Stimulated activated effector memory CD8-positive, alpha-beta T cell treated with anti-CD3 and anti-CD28 coated beads, Interleukin-12 subunit alpha, Interleukin-12 subunit beta, amount 100 ng/mL, for 72 hours (primary cell): ENCODE measurements around the gene CACNA2D3.

Experiments
- ATAC-seq: fragments of 150-1000 bp; cut with Tn5 transposase; 2 replicates; pipeline ENCODE4 v1.10.0; 2021
- DNase-seq, 2 donors: peaks; one replicate each; pipeline ENCODE4 v3.0.0; 2021 to 2022; ENCODE audit warnings: low spot score in 2 of 2
- H3K27ac Mint-ChIP-seq: one replicate; pipeline ENCODE4 v1.8.0; 2022; ENCODE audit warnings: mild to moderate bottlenecking, mixed read lengths
- H3K36me3 Mint-ChIP-seq: one replicate; pipeline ENCODE4 v1.8.0; 2022; ENCODE audit warnings: mild to moderate bottlenecking, mixed read lengths
- H3K4me1 Mint-ChIP-seq: one replicate; pipeline ENCODE4 v1.8.0; 2022; ENCODE audit warnings: mixed read lengths
- H3K4me3 Mint-ChIP-seq: one replicate; pipeline ENCODE4 v1.8.0; 2022; ENCODE audit warnings: mild to moderate bottlenecking, mixed read lengths
- H3K9me3 Mint-ChIP-seq: one replicate; pipeline ENCODE4 v1.8.0; 2022; ENCODE audit warnings: mixed read lengths

CACNA2D3 gene

GRCh38 chr3:54901906-54902685, 779.7 kb downstream of the CACNA2D3 start:
- Mint-ChIP-seq H3K4me1 (no peaks in the 10 kb centered on the region), H3K4me3 (no peak overlapping the region), H3K36me3 (no peaks in the 10 kb centered on the region), H3K9me3 (peaks cover 2% of the 10 kb centered on the region), H3K27ac (no peak overlapping the region)
- ATAC-seq: no peak
- DNase-seq: no peak

DNA sequence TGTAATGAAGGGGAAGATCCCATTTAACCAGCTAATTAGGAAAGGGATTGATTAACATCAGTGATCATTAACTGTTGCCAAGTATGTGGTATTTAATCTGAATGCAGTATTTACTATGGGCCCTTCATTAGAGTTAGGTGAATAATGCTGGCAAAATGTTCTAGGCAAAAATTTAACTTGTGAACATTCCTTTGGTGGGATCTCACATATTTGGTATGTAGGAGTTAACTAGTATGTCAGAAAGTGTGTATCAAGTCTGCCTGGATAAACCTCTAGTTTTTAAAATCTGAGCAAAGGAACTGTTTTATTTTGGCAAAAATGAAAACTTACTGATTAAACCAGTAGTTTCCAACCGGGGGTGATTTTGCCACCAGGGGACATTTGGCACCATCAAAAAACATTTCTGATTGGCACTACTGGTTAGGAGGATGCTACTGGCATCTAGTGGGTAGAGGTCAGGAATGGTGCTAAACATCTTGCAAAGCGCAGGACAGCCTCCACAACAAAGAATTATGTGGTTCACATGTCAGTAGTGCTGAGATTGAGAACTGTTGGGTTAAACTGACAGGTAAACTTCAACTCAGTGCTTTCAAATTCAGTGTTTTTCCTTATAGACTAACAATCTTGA, 783.0 kb downstream of the CACNA2D3 start:
- H3K27ac Mint-ChIP-seq: no peak overlapping the region
- DNase-seq (no peak), ATAC-seq (no peak)
- no peak overlapping the region for H3K4me3 Mint-ChIP-seq
- H3K36me3 Mint-ChIP-seq: no peaks in the 10 kb centered on the region
- H3K4me1 Mint-ChIP-seq: no peaks in the 10 kb centered on the region
- H3K9me3 Mint-ChIP-seq: peaks cover 2% of the 10 kb centered on the region

DNA sequence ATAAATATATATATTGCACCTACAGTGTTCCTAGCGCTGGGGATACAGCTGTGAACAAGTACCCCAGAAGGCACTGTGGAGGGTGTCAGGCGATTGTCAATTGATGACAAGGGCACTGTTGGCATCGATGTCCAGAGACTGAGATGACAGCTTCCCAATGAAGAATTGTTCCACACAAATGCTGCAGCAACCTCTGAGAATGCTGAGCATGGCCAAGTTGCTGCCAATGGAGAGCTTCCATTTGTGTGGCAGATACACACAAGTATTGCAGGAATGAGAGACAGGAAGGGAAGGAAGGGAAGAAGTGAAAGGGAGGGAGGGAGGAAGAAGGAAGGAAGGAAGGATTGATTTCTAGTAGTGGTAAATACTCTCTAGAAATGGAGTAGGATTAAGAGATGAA, 783.6 kb downstream of the CACNA2D3 start:
- Mint-ChIP-seq H3K4me1 (no peaks in the 10 kb centered on the region), H3K4me3 (no peak overlapping the region), H3K36me3 (no peaks in the 10 kb centered on the region), H3K9me3 (peaks cover 2% of the 10 kb centered on the region), H3K27ac (no peak overlapping the region)
- ATAC-seq (no peak), DNase-seq (no peak)

DNA sequence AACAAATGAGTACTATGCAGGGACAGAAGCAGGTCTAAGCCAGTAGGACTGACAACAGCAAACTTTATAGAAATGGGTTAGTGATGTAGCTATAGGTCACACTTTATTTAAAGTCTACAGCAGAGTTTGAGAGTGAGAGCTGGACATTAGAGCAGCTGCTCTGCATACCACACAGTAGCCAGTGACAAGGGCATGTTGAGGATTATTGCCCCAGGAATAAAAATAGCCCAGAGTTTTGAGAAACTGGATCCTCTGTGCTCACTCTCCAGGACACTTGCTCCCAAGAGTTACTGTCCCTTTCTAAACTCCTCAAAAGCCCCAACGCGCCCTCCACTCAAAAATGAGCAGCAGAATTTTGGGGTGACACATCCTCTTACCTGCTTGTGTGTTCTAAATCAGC, 784.4 kb downstream of the CACNA2D3 start:
- Mint-ChIP-seq H3K27ac (no peak overlapping the region), H3K4me3 (no peak overlapping the region), H3K4me1 (no peaks in the 10 kb centered on the region), H3K36me3 (no peaks in the 10 kb centered on the region), H3K9me3 (peaks cover 6% of the 10 kb centered on the region)
- no peak for DNase-seq
- ATAC-seq: no peak

- Mint-ChIP-seq H3K36me3 (no peaks in the 10 kb centered on the region), H3K27ac (no peak overlapping the region), H3K9me3 (peaks cover 11% of the 10 kb centered on the region), H3K4me3 (no peak overlapping the region), H3K4me1 (no peaks in the 10 kb centered on the region)
- ATAC-seq (no peak), DNase-seq (no peak)
Measured at GRCh38 chr3:54909191-54909590, 786.8 kb downstream of the CACNA2D3 start.

GRCh38 chr3:54914180-54914579, 791.8 kb downstream of the CACNA2D3 start:
- H3K4me1 Mint-ChIP-seq: no peaks in the 10 kb centered on the region
- no peaks in the 10 kb centered on the region for H3K36me3 Mint-ChIP-seq
- no peak overlapping the region for H3K27ac Mint-ChIP-seq
- ATAC-seq (no peak), DNase-seq (no peak)
- no peak overlapping the region for H3K4me3 Mint-ChIP-seq
- peaks cover 11% of the 10 kb centered on the region for H3K9me3 Mint-ChIP-seq

DNA sequence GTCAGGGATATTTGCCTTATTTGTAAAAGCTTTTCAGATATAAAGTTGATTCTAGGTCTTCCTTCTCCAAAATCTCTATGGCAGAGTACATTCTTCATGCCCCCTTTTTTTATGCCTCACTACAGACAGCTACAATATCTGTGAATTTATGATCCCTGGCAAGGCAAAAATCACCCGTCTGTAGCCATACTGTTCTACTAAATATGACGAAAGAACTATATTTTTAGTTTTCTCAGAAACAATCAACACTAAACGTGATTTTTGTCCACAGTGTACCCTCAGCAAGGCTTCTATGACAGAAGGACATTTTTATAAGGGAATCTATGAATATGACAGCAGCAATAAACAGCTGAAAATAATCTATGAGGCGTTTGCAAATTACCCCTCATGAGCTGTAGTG, 792.8 kb downstream of the CACNA2D3 start:
- no peaks in the 10 kb centered on the region for H3K4me1 Mint-ChIP-seq
- no peak for DNase-seq
- H3K36me3 Mint-ChIP-seq: no peaks in the 10 kb centered on the region
- ATAC-seq: no peak
- no peak overlapping the region for H3K27ac Mint-ChIP-seq
- H3K9me3 Mint-ChIP-seq: peaks cover 11% of the 10 kb centered on the region
- H3K4me3 Mint-ChIP-seq: no peak overlapping the region

- Mint-ChIP-seq H3K4me1 (no peaks in the 10 kb centered on the region), H3K4me3 (no peak overlapping the region), H3K36me3 (no peaks in the 10 kb centered on the region), H3K27ac (no peak overlapping the region), H3K9me3 (peaks cover 11% of the 10 kb centered on the region)
- ATAC-seq (no peak), DNase-seq (no peak)
Measured at GRCh38 chr3:54915976-54916375, 793.6 kb downstream of the CACNA2D3 start.

DNA sequence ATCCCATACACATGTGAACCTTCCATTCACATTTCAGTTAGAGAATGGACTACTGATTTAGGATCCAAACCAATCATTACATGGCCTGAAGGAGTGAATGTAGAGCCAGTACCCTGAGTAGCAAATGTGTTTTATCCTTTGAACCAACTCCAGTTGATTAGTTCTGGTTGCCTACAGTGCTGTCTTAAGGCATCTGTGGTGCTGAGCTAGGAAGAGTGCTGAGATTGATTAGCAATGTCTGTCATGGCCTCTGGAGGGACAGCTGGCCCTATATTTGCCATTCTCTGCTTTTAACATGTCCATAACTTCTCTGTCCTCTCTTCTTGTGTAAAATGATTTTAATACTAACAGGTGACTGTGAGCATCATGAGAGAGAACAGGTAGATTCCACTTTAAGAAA, 794.4 kb downstream of the CACNA2D3 start:
- H3K36me3 Mint-ChIP-seq: no peaks in the 10 kb centered on the region
- no peak overlapping the region for H3K4me3 Mint-ChIP-seq
- DNase-seq (no peak), ATAC-seq (no peak)
- no peaks in the 10 kb centered on the region for H3K4me1 Mint-ChIP-seq
- peaks cover 8% of the 10 kb centered on the region for H3K9me3 Mint-ChIP-seq
- H3K27ac Mint-ChIP-seq: no peak overlapping the region

- Mint-ChIP-seq H3K9me3 (peaks cover 8% of the 10 kb centered on the region), H3K4me1 (no peaks in the 10 kb centered on the region), H3K36me3 (no peaks in the 10 kb centered on the region), H3K4me3 (no peak overlapping the region), H3K27ac (no peak overlapping the region)
- no peak for DNase-seq
- ATAC-seq: no peak
Measured at GRCh38 chr3:54917174-54917573, 794.8 kb downstream of the CACNA2D3 start.

- no peak for DNase-seq
- H3K36me3 Mint-ChIP-seq: no peaks in the 10 kb centered on the region
Measured at GRCh38 chr3:54917862-54918261, 795.5 kb downstream of the CACNA2D3 start.

GRCh38 chr3:54918516-54918915, 796.2 kb downstream of the CACNA2D3 start:
- peaks cover 10% of the 10 kb centered on the region for H3K9me3 Mint-ChIP-seq
- no peaks in the 10 kb centered on the region for H3K36me3 Mint-ChIP-seq
- ATAC-seq: no peak
- H3K4me1 Mint-ChIP-seq: no peaks in the 10 kb centered on the region
- no peak for DNase-seq
- no peak overlapping the region for H3K4me3 Mint-ChIP-seq
- H3K27ac Mint-ChIP-seq: no peak overlapping the region

More at GRCh38 chr3:54917862-54918261, 795.5 kb downstream of the CACNA2D3 start:
- no peak overlapping the region for H3K27ac Mint-ChIP-seq
- no peak overlapping the region for H3K4me3 Mint-ChIP-seq
- no peaks in the 10 kb centered on the region for H3K4me1 Mint-ChIP-seq
- no peak for ATAC-seq
- H3K9me3 Mint-ChIP-seq: peaks cover 7% of the 10 kb centered on the region

DNA sequence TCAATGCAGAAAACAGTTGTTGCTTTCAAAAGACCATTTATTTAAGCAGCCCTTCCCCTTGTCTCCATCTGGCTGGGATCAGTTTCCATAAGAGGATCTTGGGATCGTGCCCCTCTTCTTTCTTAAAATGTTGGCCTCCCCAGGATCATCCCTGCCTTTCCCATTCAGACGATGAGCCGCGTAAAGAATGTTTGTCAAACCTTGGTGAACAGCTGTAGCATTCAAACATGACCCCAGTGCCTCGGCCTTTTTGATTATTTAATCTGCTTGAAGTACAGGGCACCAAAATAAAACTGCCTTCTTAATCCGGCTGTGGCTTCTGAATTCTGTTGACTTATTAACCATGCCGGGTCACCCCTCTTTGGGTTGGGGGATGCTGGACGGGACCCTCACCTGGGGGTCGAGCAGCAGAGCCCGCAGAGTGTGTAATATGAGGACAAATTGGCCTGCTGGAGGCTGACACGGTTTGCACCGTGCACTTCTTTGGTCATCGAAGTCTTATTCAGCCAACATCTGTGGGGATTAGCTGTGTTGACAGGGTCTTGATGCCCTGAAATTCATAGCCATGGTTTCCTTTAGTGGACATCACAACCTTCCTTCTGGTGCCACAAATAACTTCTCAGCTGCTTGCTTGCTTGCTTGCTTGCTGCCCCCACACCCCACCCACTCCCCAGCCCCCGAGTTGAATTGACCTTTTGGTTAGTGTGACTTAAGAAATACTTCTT, 805.9 kb downstream of the CACNA2D3 start, which contains the start of gene LRTM1:
LRTM1 (minus strand) TSS at position 14 of the 725 bp plus-strand sequence. CDS start 148 bp downstream, outside the sequence.
- no peak for DNase-seq
- Mint-ChIP-seq H3K4me3 (no peak within 1 kb of the TSS), H3K27ac (no peak within 1 kb of the TSS), H3K4me1 (no peaks in the 10 kb centered on the region), H3K36me3 (no peaks in the 10 kb centered on the region), H3K9me3 (peaks cover 5% of the 10 kb centered on the region)
- ATAC-seq: no peak

GRCh38 chr3:54931182-54931581, 808.8 kb downstream of the CACNA2D3 start:
- Mint-ChIP-seq H3K27ac (no peak overlapping the region), H3K36me3 (no peaks in the 10 kb centered on the region), H3K4me3 (no peak overlapping the region), H3K9me3 (peaks cover 2% of the 10 kb centered on the region), H3K4me1 (no peaks in the 10 kb centered on the region)
- no peak for DNase-seq
- no peak for ATAC-seq

- Mint-ChIP-seq H3K27ac (no peak overlapping the region), H3K36me3 (no peaks in the 10 kb centered on the region), H3K9me3 (peaks cover 2% of the 10 kb centered on the region), H3K4me1 (no peaks in the 10 kb centered on the region), H3K4me3 (no peak overlapping the region)
- ATAC-seq (no peak), DNase-seq (no peak)
Measured at GRCh38 chr3:54932606-54933005, 810.3 kb downstream of the CACNA2D3 start.

GRCh38 chr3:54935869-54936268, 813.5 kb downstream of the CACNA2D3 start:
- Mint-ChIP-seq H3K4me1 (no peaks in the 10 kb centered on the region), H3K36me3 (no peaks in the 10 kb centered on the region), H3K9me3 (no peaks in the 10 kb centered on the region), H3K27ac (no peak overlapping the region), H3K4me3 (no peak overlapping the region)
- no peak for ATAC-seq
- DNase-seq: no peak
